NT2/D1 (cell line): ENCODE data around the gene PANX2.
"Not testable (repeated sequence)": the region's sequence is repeated elsewhere in the genome, so short reads cannot be mapped to it uniquely, and the experiment has no call there.

ENCODE experiments used
- DNase-seq: peaks from one replicate; pipeline ENCODE4 v3.0.0-alpha.2; 2011; ENCODE audit warnings: low read depth, low spot score
- H3K27me3 ChIP-seq: 2 replicates; pipeline ENCODE4 v1.6.0; 2011; ENCODE audit warnings: mild to moderate bottlenecking; ENCODE audit not compliant: insufficient read length, insufficient read depth
- H3K36me3 ChIP-seq: 2 replicates; pipeline ENCODE4 v1.6.1; 2011; ENCODE audit warnings: mild to moderate bottlenecking, low read length, mixed read lengths; ENCODE audit not compliant: insufficient read depth, insufficient read length
- H3K4me1 ChIP-seq: 2 replicates; pipeline ENCODE4 v1.5.1; 2011; ENCODE audit not compliant: insufficient read depth, insufficient read length
- H3K4me3 ChIP-seq: 2 replicates; pipeline ENCODE4 v1.5.1; 2011; ENCODE audit warnings: low read depth; ENCODE audit not compliant: insufficient read length
- H3K9ac ChIP-seq: 2 replicates; pipeline ENCODE4 v1.6.0; 2011; ENCODE audit warnings: low read depth; ENCODE audit not compliant: insufficient read length
- H3K9me3 ChIP-seq: 2 replicates; pipeline ENCODE4 v1.5.1; 2011; ENCODE audit warnings: mild to moderate bottlenecking, low read length; ENCODE audit not compliant: insufficient read depth
- SUZ12 ChIP-seq: IDR thresholded peaks from 2 replicates; pipeline ENCODE4 v1.6.1; 2011; ENCODE audit not compliant: insufficient read length, insufficient read depth; ENCODE audit errors: extremely low read depth
- YY1 ChIP-seq: IDR thresholded peaks from 2 replicates; pipeline ENCODE4 v1.6.1; 2011; ENCODE audit not compliant: insufficient read length, insufficient read depth
- ZNF274 ChIP-seq: IDR thresholded peaks from 2 replicates; pipeline ENCODE4 v1.6.1; 2011; ENCODE audit warnings: mild to moderate bottlenecking, low read depth, low read length

Gene PANX2

DNA sequence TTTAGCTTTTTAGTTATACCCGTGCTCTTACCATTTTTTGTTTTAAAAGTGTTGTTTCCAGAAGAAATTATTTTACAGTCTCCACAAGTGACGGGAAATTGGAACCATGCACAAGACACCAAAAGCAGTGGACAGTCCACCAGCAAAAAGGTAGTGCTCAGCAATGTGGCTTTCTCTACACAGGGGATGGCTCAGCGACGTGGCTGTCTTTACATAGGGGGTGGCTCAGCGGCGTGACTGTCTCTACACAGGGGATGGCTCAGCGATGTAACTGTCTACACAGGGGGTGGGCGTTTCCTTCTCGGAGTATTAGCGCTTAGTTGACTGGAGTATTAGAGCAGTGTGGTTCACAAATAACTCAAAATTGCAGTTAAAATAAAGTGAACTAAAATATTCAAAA, 36.0 kb upstream of the PANX2 start:
- H3K36me3 ChIP-seq, result no peaks in the 10 kb centered on the region
- no peaks in the 10 kb centered on the region for H3K9me3 ChIP-seq
- peaks cover 2% of the 10 kb centered on the region for H3K4me1 ChIP-seq
- H3K4me3 ChIP-seq, result no peak overlapping the region
- no peaks in the 10 kb centered on the region for H3K27me3 ChIP-seq
- H3K9ac ChIP-seq, result no peak overlapping the region
- no peak for DNase-seq
- no peak for TF ChIP-seq SUZ12
- no peak for TF ChIP-seq ZNF274
- no peak for TF ChIP-seq YY1

DNA sequence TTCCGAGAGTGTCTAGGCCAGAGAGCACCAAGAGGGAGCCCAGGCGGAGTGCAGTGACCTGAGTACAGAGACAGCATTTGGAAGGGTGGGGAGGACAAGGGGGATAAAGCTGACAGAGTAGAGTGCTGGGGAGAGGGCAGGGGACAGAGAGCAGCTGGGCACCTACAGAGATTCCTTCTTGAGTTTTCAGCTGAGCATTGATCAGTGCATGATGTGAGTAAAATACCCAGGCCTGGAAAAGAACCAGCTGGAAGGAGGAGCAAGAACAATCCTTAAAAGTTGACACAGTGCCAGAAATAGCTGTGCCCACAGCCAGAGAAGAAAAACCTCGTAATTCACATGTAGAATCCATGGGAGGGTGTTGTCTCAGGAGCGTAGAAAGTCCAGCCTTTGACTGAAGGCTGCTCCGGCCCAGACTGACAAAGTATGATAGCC, 33.9 kb upstream of the PANX2 start:
- Histone ChIP-seq H3K27me3 (no peaks in the 10 kb centered on the region), H3K36me3 (no peaks in the 10 kb centered on the region), H3K4me1 (peaks cover 2% of the 10 kb centered on the region), H3K4me3 (no peak overlapping the region), H3K9ac (no peak overlapping the region), H3K9me3 (no peaks in the 10 kb centered on the region)
- TF ChIP-seq YY1 (no peak), ZNF274 (no peak), SUZ12 (no peak)
- DNase-seq, result no peak

DNA sequence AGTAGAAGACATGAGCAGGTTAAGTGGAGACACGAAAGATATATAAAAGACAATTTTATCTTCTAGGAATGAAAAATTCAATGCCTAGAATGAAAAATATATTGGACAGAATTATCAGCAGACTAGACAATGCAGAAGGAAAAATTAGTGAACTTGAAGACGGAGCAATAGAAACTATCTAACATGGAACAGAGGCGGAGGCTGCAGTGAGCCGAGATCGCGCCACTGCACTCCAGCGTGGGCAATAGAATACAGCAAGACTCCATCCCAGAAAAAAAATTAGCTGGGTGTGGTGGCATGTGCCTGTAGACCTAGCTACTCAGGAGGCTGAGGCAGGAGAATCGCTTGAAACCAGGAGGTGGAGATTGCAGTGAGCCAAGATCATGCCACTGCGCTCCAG, 33.3 kb upstream of the PANX2 start:
- H3K4me1 ChIP-seq, H3K9ac ChIP-seq, H3K4me3 ChIP-seq, DNase-seq, H3K36me3 ChIP-seq, H3K27me3 ChIP-seq, H3K9me3 ChIP-seq: not testable (repeated sequence)

DNA sequence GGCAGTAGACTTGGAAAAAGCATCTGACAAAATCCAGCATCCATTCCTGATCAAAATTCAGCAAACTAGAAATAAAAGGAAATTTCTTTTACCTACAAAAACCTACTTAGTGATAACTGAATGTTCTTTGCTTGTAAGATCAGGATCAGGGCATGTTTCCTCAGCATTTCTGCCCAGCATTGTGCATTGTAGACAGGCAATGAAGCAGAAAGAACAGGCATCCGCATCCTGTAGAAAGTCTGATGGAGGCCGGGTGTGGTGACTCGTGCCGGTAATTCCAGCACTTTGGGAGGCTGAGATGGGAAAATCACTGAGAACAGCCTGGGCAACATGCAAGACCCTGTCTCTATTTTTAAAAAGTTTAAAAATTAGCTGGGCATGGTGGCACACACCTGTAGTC, 32.5 kb upstream of the PANX2 start:
- Histone ChIP-seq H3K4me3 (no peak overlapping the region), H3K27me3 (no peaks in the 10 kb centered on the region), H3K4me1 (peaks cover 2% of the 10 kb centered on the region), H3K9ac (no peak overlapping the region), H3K9me3 (no peaks in the 10 kb centered on the region), H3K36me3 (no peaks in the 10 kb centered on the region)
- no peak for DNase-seq
- TF ChIP-seq SUZ12 (no peak), ZNF274 (no peak), YY1 (no peak)

DNA sequence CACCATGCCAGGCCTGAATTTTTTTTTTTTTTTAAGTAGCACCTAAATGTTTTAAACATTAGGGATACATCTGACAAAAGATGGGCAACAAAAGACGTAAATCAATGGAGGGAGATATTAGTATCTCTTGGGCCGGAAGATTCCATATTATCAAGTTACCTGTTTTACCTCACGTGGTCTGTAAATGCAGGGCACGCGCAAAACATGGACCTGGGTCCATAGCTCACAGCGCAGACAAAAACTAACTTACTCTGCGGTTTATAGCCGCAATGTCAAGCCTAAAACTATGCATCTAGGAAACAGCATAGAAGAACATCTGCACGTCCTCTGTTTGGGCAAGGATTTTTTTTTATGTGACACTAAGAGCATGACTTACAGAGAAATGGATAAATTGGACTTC, 31.5 kb upstream of the PANX2 start:
- Histone ChIP-seq H3K9me3 (no peaks in the 10 kb centered on the region), H3K4me1 (peaks cover 2% of the 10 kb centered on the region), H3K27me3 (no peaks in the 10 kb centered on the region), H3K4me3 (no peak overlapping the region), H3K36me3 (no peaks in the 10 kb centered on the region), H3K9ac (no peak overlapping the region)
- no peak for DNase-seq
- TF ChIP-seq SUZ12 (no peak), ZNF274 (no peak), YY1 (no peak)

DNA sequence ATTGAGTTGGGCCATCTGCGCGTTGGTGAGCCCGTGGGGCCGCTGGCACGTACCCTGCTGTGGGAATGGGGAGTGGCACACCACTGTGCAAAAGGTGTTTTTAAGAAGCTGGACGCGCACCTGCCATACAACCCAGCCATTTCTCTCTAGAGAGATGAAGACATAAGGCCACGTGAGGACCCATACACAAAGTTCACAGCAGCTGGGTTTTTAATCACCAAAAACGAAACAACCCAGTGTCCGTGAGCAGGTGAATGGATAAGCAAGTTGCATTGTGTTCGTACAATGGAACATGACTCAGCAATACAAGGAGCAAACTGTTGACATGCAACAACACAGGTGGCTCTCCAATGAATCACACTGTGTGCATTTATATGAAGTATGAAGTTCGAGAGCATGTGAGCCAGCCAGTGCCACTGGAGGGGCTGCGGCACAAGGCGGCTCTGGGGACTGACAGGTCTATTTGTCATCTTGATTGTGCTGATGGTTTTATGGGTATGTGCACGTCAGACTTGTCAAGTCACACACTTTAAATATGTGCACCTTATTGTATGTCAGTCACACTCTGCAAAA, 30.6 kb upstream of the PANX2 start:
- H3K36me3 ChIP-seq, result no peaks in the 10 kb centered on the region
- no peak overlapping the region for H3K9ac ChIP-seq
- TF ChIP-seq SUZ12 (no peak), YY1 (no peak), ZNF274 (no peak)
- no peaks in the 10 kb centered on the region for H3K27me3 ChIP-seq
- H3K4me1 ChIP-seq, result peaks cover 2% of the 10 kb centered on the region
- DNase-seq, result no peak
- H3K9me3 ChIP-seq, result no peaks in the 10 kb centered on the region
- no peak overlapping the region for H3K4me3 ChIP-seq

DNA sequence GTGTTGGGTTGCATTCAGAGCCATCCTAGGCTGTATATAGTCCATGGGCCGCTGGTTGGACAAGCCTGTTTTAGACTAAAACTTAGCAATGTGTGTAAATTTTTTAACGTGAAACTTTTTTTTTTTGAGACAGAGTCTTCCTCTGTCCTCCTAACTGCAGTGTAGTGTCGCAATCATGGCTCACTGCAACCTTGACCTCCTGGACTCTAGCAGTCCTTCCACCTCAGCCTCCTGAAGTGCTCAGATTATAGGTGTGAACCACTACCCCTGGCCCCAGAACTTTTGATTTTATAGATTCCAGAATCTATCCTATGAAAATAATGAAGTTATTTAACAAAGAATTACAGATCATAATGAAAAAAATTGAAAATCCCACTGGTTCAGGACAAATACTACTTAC, 29.9 kb upstream of the PANX2 start:
- H3K9ac ChIP-seq, result no peak overlapping the region
- H3K4me3 ChIP-seq, result no peak overlapping the region
- no peak for TF ChIP-seq ZNF274
- TF ChIP-seq YY1, result no peak
- TF ChIP-seq SUZ12, result no peak

DNA sequence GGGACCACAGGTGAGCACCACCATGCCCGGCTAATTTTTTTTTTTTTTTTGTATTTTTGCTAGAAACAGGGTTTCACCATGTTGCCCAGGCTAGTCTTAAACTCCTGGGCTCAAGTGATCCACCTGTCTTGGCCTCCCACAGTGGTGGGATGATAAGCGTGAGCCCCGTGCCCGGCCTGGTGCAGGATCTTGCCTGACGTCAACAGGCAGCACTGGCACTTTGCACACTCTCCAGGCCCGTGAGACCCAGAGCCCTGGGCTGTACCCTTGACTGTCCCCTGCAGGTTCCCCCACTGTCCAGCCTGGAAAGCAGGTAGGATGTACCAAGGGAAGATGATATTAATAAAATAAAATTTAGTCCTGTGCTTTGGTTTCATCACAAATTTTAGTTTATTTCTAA, 29.1 kb upstream of the PANX2 start:
- TF ChIP-seq SUZ12 (no peak), ZNF274 (no peak), YY1 (no peak)
- Histone ChIP-seq H3K27me3 (no peaks in the 10 kb centered on the region), H3K4me3 (no peak overlapping the region), H3K9ac (no peak overlapping the region), H3K36me3 (no peaks in the 10 kb centered on the region), H3K4me1 (peaks cover 3% of the 10 kb centered on the region), H3K9me3 (no peaks in the 10 kb centered on the region)
- DNase-seq, result no peak

More for the DNA sequence above, 29.9 kb upstream of the PANX2 start:
- H3K4me1 ChIP-seq, result peaks cover 2% of the 10 kb centered on the region
- DNase-seq, result no peak
- no peaks in the 10 kb centered on the region for H3K36me3 ChIP-seq
- no peaks in the 10 kb centered on the region for H3K27me3 ChIP-seq
- no peaks in the 10 kb centered on the region for H3K9me3 ChIP-seq
